BLaER1 treated with 17β-estradiol and CSF1 and Interleukin-3, amounts not matched to agents 10 nM and 100 nM (cell line): Measurements from ENCODE around the gene EMP2.
"Not testable (repeated sequence)": the region's sequence is repeated elsewhere in the genome, so short reads cannot be mapped to it uniquely, and the experiment has no call there.

Source experiments
- H3K27ac ChIP-seq, 11 experiments: shearing (Covaris generic); formaldehyde crosslinking; 2 replicates each; pipeline ENCODE4 v1.8.1; 2022
- H3K27me3 ChIP-seq, 11 experiments: shearing (Covaris generic); formaldehyde crosslinking; 2 replicates each; pipeline ENCODE4 v1.8.1; 2022
- H3K36me3 ChIP-seq, 11 experiments: shearing (Covaris generic); formaldehyde crosslinking; 2 replicates each; pipeline ENCODE4 v1.8.1; 2022
- H3K4me1 ChIP-seq, 10 experiments: shearing (Covaris generic); formaldehyde crosslinking; 2 replicates each; pipeline ENCODE4 v1.8.1; 2022
- H3K4me2 ChIP-seq, 11 experiments: shearing (Covaris generic); formaldehyde crosslinking; 2 replicates each; pipeline ENCODE4 v1.8.1; 2022
- H3K4me3 ChIP-seq, 10 experiments: shearing (Covaris generic); formaldehyde crosslinking; 2 replicates each; pipeline ENCODE4 v1.8.1; 2022
- H3K9ac ChIP-seq, 11 experiments: shearing (Covaris generic); formaldehyde crosslinking; 2 replicates each; pipeline ENCODE4 v1.8.1; 2022
- H3K9me3 ChIP-seq, 11 experiments: shearing (Covaris generic); formaldehyde crosslinking; replicated peaks in 1 of 11; 2 replicates each; pipeline ENCODE4 v1.8.1; 2022
- H4K20me1 ChIP-seq, 11 experiments: shearing (Covaris generic); formaldehyde crosslinking; 2 replicates each; pipeline ENCODE4 v1.8.1; 2022
- Cebpa-rat ChIP-seq, 11 experiments: shearing (Covaris generic); IDR thresholded peaks; 2 replicates each; pipeline ENCODE4 v1.8.1; 2022

Gene EMP2

DNA sequence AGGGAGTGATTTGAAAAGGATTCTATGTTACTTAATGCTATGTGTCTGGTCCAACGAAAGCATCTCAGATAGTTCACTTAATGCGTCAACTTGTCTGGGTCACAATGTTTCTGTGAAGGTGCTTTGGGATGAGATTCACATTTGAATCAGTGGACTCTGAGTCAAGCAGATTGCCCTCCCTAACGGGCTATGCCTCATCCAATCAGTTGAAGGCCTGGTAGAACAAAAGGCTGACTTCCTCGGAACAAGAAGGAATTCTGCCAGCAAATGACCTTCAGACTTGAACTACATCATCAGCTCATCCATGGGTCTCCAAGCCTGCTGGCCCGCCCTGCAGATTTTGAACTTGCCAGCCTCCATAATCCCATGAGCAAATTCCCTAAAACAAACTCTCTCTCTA is 15.2 kb downstream of the EMP2 start:
- peaks cover 0 to 57% (median 24%) of the 10 kb centered on the region in 10 experiments; a peak in 15 of 20 replicates for H3K4me1 ChIP-seq
- peak overlapping the region in 6 of 11 experiments; percentile 11 to 71 (median 50); a peak in 7 of 22 replicates for H3K4me2 ChIP-seq
- no peak for TF ChIP-seq Cebpa-rat (IDR thresholded peaks at IDR 0.05)
- no peak overlapping the region for H3K9ac ChIP-seq
- H3K9me3 ChIP-seq: peaks cover 9 to 39% (median 31%) of the 10 kb centered on the region in 11 experiments; a peak in 21 of 22 replicates
- peaks cover 0 to 6% (median 0%) of the 10 kb centered on the region in 11 experiments; a peak in 5 of 22 replicates for H3K36me3 ChIP-seq
- H3K4me3 ChIP-seq: no peak overlapping the region
- peak overlapping the region in 2 of 11 experiments; percentile 26 to 31; a peak in 2 of 22 replicates for H3K27ac ChIP-seq
- H3K27me3 ChIP-seq: no peaks in the 10 kb centered on the region
- H4K20me1 ChIP-seq: peaks cover 0 to 4% (median 0%) of the 10 kb centered on the region in 11 experiments; a peak in 3 of 22 replicates

DNA sequence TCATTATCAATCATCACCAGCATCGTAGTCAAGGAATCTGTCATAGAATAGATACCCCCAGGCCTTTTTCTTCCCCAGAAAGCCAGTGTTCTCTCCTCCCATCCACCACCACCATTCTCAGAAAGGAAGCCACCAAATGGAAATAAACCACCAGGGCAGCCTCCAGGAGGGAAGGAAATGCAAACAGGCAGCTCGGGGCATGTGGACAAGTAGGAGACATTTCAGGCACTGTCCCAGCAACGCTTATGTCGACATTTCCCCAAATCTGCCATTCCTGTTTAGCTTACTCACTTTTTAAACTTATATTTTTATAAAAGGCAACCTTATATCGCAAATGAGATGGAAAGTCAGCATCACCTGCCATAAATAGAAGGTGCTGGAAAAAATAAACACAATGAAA is 15.8 kb downstream of the EMP2 start:
- TF ChIP-seq Cebpa-rat (IDR thresholded peaks at IDR 0.05): no peak
- Histone ChIP-seq H3K9me3 (peaks cover 9 to 39% (median 31%) of the 10 kb centered on the region in 11 experiments; a peak in 21 of 22 replicates), H3K27ac (peak overlapping the region in 3 of 11 experiments; percentile 5 to 31 (median 26); a peak in 3 of 22 replicates), H3K4me2 (peak overlapping the region in 7 of 11 experiments; percentile 11 to 71 (median 57); a peak in 12 of 22 replicates), H3K27me3 (no peaks in the 10 kb centered on the region), H3K4me1 (peaks cover 0 to 60% (median 24%) of the 10 kb centered on the region in 10 experiments; a peak in 15 of 20 replicates), H3K36me3 (peaks cover 0 to 6% (median 0%) of the 10 kb centered on the region in 11 experiments; a peak in 5 of 22 replicates), H3K4me3 (no peak overlapping the region), H4K20me1 (peaks cover 0 to 4% (median 0%) of the 10 kb centered on the region in 11 experiments; a peak in 1 of 22 replicates), H3K9ac (no peak overlapping the region)

DNA sequence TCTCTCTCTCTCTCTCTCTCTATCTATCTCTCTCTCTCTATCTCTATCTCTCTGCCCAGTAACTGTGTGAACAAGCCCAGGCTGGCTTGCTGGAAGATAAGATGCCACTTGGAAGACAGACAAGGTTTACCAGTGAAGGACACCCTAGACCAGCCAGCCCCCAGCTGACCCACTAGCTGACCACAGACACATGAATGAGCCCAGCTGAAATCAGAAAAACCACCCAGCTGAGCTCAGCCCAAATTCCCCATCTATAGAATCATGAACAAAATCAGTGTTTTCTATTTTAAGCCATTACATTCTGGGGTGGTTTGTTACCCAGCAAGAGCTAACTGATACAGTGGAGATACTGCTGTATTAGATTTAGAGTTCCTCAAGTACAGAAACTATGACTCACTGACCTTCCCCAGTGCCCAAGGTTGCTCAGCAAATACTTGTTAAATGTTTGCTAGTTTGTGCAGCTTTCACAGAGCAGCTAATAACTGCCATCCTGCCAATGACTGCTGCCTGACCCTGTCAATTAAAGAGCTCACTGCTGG is 18.0 kb downstream of the EMP2 start:
- peak overlapping the region in 2 of 11 experiments; percentile 60 to 75; a peak in 1 of 22 replicates for H3K4me2 ChIP-seq
- H3K36me3 ChIP-seq: peaks cover 0 to 6% (median 0%) of the 10 kb centered on the region in 11 experiments; a peak in 5 of 22 replicates
- no peak overlapping the region for H3K27ac ChIP-seq
- no peak overlapping the region for H3K9ac ChIP-seq
- H4K20me1 ChIP-seq: peaks cover 0 to 4% (median 0%) of the 10 kb centered on the region in 11 experiments; a peak in 1 of 22 replicates
- no peak for TF ChIP-seq Cebpa-rat (IDR thresholded peaks at IDR 0.05)
- H3K4me1 ChIP-seq: peaks cover 0 to 71% (median 24%) of the 10 kb centered on the region in 10 experiments; a peak in 15 of 20 replicates
- H3K4me3 ChIP-seq: no peak overlapping the region
- peaks cover 9 to 39% (median 31%) of the 10 kb centered on the region in 11 experiments; a peak in 21 of 22 replicates for H3K9me3 ChIP-seq
- H3K27me3 ChIP-seq: no peaks in the 10 kb centered on the region

DNA sequence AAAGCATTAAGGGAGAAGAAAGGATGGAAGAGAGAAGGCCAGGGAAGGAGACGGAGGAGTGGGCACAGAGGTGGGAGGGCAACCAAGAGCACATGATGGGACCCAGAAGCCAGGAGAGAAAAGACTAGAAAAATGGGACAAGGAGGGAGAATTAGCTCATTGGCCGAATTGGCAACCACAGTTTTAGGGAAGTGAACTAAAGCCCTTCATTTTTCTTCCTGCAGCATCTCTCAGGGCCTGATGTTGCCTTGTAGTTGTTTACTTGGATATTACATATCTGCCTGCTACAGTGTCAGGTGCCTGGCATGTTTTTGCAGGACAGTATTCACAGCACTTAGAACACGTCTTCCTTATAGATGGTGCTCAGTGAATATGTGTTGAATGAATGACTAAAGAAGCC is 19.0 kb downstream of the EMP2 start:
- TF ChIP-seq Cebpa-rat (IDR thresholded peaks at IDR 0.05): no peak
- Histone ChIP-seq H3K27me3 (no peaks in the 10 kb centered on the region), H4K20me1 (peaks cover 0 to 4% (median 0%) of the 10 kb centered on the region in 11 experiments; a peak in 2 of 22 replicates), H3K9ac (no peak overlapping the region), H3K4me2 (peak overlapping the region in 8 of 11 experiments; percentile 18 to 75 (median 62); a peak in 13 of 22 replicates), H3K36me3 (peaks cover 0 to 6% (median 0%) of the 10 kb centered on the region in 11 experiments; a peak in 5 of 22 replicates), H3K9me3 (peaks cover 9 to 39% (median 31%) of the 10 kb centered on the region in 11 experiments; a peak in 21 of 22 replicates), H3K27ac (peak overlapping the region in 2 of 11 experiments; percentile 5 to 27; a peak in 1 of 22 replicates), H3K4me1 (peaks cover 0 to 73% (median 24%) of the 10 kb centered on the region in 10 experiments; a peak in 15 of 20 replicates), H3K4me3 (no peak overlapping the region)

DNA sequence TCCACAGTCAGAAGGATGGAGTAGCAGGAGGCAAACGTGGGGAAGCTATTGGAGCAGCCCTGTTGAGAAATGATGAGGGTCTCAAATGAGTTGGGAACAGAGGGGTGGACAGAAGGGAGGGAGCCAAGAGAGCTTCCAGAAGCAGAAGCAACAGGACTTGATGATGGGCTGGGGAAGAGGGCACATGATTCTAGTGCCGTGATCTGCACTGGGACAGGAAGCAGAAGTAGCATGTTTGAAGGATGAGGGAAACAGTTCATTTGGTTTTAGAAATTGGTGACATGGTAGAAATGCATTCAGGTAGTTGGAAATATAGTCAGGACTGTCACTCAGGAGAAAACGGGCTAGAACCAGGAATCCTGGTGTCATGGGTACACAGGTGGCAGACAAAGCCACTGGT is 19.4 kb downstream of the EMP2 start:
- TF ChIP-seq Cebpa-rat (IDR thresholded peaks at IDR 0.05): no peak

DNA sequence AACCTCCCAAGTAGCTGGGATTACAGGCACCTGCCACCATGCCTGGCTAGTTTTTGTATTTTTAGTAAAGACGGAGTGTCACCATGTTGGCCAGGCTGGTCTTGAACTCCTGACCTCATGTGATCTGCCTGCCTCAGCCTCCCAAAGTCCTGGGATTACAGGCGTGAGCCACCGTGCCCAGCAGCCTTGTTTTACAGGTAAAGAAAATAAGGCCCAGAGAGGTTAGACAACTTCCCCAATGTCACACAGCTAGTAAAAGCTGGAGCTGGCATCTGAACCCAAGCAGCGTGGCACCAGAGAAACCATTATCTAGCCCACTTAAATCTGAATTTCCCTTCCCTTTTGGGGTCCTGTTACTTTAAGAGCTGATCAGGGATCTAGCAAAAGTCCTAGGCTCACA is 20.6 kb downstream of the EMP2 start:
- H3K9me3 ChIP-seq: peaks cover 9 to 28% (median 25%) of the 10 kb centered on the region in 11 experiments; a peak in 21 of 22 replicates
- H3K4me2 ChIP-seq: peak overlapping the region in 1 of 11 experiments; percentile 75; a peak in 2 of 22 replicates
- not testable (repeated sequence) for H3K4me3 ChIP-seq, H3K27ac ChIP-seq, H3K27me3 ChIP-seq, H4K20me1 ChIP-seq, H3K36me3 ChIP-seq, H3K9ac ChIP-seq
- peaks cover 0 to 61% (median 19%) of the 10 kb centered on the region in 10 experiments; a peak in 15 of 20 replicates for H3K4me1 ChIP-seq

More for the DNA sequence above, 19.4 kb downstream of the EMP2 start:
- H3K4me2 ChIP-seq: peak overlapping the region in 8 of 11 experiments; percentile 18 to 75 (median 62); a peak in 13 of 22 replicates
- peaks cover 0 to 4% (median 0%) of the 10 kb centered on the region in 11 experiments; a peak in 2 of 22 replicates for H4K20me1 ChIP-seq
- no peak overlapping the region for H3K9ac ChIP-seq
- H3K4me3 ChIP-seq: no peak overlapping the region
- H3K9me3 ChIP-seq: peaks cover 9 to 39% (median 31%) of the 10 kb centered on the region in 11 experiments; a peak in 21 of 22 replicates
- peaks cover 0 to 73% (median 24%) of the 10 kb centered on the region in 10 experiments; a peak in 15 of 20 replicates for H3K4me1 ChIP-seq
- peak overlapping the region in 2 of 11 experiments; percentile 5 to 27; a peak in 2 of 22 replicates for H3K27ac ChIP-seq
- H3K36me3 ChIP-seq: peaks cover 0 to 6% (median 0%) of the 10 kb centered on the region in 11 experiments; a peak in 5 of 22 replicates
- no peaks in the 10 kb centered on the region for H3K27me3 ChIP-seq

DNA sequence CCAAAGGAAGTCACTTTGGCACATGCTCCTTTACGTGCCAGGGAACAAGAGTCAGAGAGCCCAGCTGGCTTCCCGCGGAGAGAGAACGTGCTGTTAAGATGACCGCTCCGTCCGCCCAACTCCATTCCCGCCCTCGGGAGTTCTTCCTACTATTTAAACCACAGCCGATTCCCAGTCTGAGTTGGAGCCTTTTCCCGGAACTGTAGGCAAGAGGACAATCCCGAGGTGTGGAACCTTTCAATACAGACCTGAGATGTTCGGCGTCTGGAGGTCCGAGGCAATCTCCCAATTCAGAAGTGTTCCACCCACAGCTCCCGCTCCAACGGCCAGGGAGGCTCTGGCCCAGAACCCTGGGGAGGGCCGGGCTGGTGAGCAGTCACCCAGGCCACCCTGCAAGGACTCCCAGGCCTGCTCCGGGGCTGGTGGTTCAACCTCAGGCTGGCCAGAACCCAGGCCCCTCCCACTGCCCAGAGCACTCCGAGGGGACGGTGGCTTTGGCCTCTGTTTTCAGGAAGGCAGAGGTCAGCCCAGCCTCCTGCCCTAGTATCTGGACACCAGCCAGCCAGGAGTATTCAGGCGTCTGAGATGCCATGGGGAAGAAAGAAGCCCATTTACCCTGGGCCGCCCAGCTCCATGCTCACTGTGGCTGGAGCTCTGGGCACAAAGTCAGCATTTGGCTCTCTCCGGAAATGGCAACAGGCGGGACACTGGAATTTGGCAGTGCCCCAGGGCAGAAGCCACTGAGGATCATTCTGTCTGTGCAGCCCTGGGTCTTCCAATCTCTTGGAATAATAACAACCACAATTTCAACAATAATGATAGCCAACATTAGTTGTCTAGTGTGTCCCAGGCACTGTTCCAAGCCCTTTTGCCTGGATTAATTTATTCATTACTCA is 21.4 kb downstream of the EMP2 start:
- H4K20me1 ChIP-seq: peaks cover 0 to 4% (median 0%) of the 10 kb centered on the region in 11 experiments; a peak in 2 of 22 replicates
- no peak overlapping the region; a peak in 1 of 22 replicates for H3K4me2 ChIP-seq
- H3K27ac ChIP-seq: no peak overlapping the region
- H3K9ac ChIP-seq: no peak overlapping the region
- H3K27me3 ChIP-seq: no peaks in the 10 kb centered on the region
- H3K4me3 ChIP-seq: no peak overlapping the region
- peaks cover 9 to 21% (median 19%) of the 10 kb centered on the region in 11 experiments; a peak in 21 of 22 replicates for H3K9me3 ChIP-seq
- H3K4me1 ChIP-seq: peaks cover 0 to 53% (median 14%) of the 10 kb centered on the region in 10 experiments; a peak in 15 of 20 replicates
- no peak for TF ChIP-seq Cebpa-rat (IDR thresholded peaks at IDR 0.05)
- peaks cover 0 to 6% (median 0%) of the 10 kb centered on the region in 11 experiments; a peak in 5 of 22 replicates for H3K36me3 ChIP-seq

DNA sequence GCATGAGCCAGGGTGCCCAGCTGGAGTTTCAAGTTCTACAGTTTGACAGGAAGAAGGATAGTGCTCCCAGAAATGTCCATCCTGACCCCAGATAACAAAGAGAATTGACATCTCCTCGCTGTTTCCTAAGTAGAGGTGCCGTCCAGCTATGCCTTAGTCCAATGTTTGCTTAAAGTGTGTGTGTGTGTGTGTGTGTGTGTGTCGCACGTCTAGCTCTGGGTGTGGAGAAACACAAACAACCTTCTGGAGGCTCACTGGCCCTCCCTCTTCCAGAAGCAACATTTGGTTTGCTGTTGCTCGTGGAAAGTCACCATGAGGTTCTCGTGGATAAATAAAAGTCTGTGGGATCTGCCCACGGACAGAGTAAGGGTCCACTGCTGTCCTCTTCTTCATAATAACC is 22.1 kb downstream of the EMP2 start:
- no peak for TF ChIP-seq Cebpa-rat (IDR thresholded peaks at IDR 0.05)
- Histone ChIP-seq H3K36me3 (no peaks in the 10 kb centered on the region), H3K9ac (no peak overlapping the region), H3K27ac (no peak overlapping the region), H3K9me3 (peaks cover 7 to 14% (median 12%) of the 10 kb centered on the region in 11 experiments; a peak in 21 of 22 replicates), H3K27me3 (no peaks in the 10 kb centered on the region), H4K20me1 (peaks cover 0 to 4% (median 0%) of the 10 kb centered on the region in 11 experiments; a peak in 2 of 22 replicates), H3K4me1 (peaks cover 3 to 52% (median 18%) of the 10 kb centered on the region in 10 experiments; a peak in 19 of 20 replicates), H3K4me3 (no peak overlapping the region), H3K4me2 (peak overlapping the region in 2 of 11 experiments; percentile 12 to 14; a peak in 2 of 22 replicates)
